Measurements from ENCODE around the gene MED13L. TPM values are rescaled to one million over a fixed set of nuclear protein-coding genes. Genes with fewer than 3 reads are reported as not detected.

The MED13L gene
- polyA plus RNA-seq, 3 donors = 69.2 to 91.0 (median 81.3) TPM

DNA sequence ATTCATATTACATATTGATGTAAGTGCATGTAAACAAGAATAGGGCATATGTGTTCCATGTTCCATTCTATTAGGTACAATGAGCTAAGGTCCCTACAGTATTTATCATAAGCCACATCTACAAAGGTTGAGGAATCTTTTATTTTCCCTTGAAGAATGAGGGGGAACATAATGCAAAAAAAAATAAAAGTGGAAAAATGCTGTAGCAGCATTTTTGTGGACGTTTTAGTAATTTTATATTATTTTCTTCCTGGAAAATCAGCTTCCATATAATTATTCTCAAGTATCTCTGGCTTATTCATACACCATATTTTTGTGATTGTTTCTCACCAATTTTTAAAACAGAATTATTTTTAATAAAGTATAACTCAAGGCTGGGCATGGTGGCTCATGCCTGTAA is 148.7 kb downstream of the MED13L start:
- no peak for DNase-seq (ENCODE audit: extremely low read depth in 1 of 11, low read depth in 9 of 11, low spot score in 4 of 11)

DNA sequence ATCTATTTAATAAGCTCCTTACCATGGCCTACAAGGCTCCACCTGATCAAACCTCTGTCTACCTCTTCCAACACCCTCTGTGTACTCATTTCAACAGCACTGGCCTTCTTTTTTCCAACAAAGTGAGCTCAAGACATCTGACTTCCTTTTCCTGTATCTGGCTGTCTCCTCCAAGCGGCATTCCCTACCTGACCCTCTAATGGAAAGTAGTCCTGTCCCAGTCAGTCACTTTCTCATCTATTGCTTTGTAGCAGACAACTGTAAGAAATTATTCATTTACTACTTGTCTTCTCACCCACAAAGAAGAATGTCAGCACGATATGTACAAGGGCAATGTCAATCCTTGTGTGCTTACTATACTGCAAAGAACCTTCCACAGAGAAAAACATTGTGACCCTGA is 149.6 kb downstream of the MED13L start:
- DNase-seq (ENCODE audit: extremely low read depth in 1 of 11, low read depth in 9 of 11, low spot score in 4 of 11) = no peak

DNA sequence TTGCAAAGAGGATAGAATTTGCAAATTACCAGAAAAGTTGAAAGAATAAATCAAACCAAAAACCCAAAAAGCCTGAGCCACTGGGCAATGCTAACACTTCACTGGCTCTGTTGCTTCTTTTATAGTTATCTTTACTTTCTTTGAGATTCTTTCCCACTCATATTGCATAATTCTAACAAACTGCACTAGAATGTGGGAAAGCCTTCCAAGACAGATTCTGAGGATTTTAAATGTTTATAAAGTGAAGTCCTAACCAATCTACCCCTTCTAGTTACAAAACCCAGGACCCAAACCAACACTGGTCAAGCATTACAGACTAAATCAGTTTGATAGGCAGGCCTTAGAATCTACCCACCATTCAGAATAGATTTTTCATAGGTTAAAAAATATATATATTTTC is 150.9 kb downstream of the MED13L start:
- no peak for DNase-seq (ENCODE audit: extremely low read depth in 1 of 11, low read depth in 9 of 11, low spot score in 4 of 11)

DNA sequence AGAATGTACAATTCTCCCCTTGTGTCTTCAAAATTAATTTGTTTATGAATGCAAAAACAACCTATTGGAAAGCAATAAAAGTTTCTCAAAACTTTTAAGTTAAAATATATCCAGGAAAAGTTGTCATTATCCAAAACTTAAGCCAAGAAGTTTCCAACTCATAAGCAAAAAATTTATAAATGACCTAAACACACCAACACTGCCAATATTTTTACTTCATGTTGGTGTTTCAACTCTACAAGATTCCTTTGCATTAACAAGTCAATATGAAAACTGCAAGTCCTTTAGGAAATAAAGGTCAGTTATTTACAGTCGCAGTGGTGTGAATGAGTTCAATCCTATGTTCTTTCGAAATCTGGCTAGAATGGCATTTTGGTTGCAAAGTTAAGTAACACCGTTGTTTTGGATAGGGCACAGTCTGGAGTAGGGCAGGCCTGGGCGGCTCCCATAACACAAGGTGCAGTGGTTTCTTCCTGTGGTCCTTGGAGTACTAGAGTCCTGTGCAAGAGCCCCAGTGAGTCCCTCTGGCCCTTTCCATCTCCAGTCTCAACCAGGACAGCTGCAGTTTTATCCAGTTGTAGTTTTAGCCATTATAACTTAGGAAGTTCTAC is 151.4 kb downstream of the MED13L start:
- DNase-seq (ENCODE audit: extremely low read depth in 1 of 11, low read depth in 9 of 11, low spot score in 4 of 11) = no peak

DNA sequence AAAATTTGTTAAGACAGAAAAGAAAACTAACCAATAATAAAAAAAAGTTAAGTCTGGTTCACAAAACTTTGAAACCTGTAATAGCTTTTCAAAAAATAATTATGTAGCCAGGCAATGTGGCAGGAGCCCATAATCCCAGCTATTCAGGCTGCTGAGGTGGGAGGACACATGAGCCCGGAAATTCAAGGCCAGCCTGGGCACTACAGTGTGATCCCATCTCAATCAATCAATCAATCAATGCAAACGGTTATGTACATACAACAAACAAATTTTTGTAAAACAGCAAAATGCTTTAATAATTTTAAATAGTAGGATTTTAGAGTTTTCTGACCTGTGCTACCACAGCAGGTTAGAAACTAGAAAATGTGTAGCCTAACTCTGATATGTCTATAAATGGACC is 152.4 kb downstream of the MED13L start:
- DNase-seq (ENCODE audit: extremely low read depth in 1 of 11, low read depth in 9 of 11, low spot score in 4 of 11) = no peak

DNA sequence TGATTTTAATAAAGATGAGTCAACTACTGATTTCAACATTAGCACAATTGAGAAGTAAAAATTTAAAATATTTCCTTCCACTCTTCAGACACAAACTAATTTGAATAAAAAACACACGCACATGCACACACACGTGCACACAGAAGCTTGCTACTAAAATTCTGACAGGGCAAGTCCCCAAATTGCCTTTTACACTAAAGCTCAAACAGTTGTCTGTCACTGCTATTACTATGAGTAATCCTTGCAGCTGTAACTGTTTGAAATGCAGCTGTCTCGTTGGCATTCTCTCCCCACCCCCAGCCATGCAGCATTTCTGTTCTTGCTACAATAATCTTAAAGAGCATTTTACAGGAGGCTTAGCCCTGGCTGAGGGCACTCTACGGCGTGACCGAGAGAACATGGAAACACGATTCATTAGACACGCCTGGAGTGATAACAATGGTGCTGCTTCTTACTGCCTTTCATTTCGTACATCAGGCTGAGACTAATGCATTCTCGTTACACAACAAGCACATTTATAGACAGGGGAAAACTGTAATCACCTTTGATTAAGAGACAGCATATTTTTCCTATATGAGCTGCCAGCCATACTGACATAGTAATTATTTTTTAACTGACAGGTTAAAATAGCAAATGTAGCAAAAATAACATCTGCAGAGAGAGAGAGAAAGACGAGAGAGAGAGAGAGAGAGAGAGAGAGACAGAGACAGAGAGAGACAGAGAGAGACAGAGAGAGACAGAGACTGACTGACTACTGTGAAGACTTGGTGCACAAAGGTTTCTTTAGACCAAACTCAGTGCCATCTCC is 153.8 kb downstream of the MED13L start:
- DNase-seq (ENCODE audit: extremely low read depth in 1 of 11, low read depth in 9 of 11, low spot score in 4 of 11) = peak in 2 of 11 donors; percentile 12 to 45

DNA sequence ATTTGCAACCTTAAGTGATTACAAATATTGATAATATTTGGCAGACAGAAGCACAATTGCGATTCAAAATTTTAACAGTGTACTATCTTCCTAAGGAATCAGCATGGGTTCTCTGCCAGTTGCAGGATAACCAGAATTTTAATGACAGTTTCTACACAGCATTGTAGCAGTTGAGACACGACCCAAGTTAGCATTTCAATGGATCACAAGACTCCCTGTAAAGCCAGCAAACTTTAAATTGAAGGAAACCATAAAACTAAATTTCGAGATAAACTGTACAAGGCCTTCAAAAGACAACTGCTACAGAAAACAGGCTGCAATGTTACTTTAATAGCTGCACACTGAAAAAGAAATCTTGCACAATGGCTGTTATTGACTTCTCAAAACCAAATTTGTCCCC is 154.9 kb downstream of the MED13L start:
- DNase-seq (ENCODE audit: extremely low read depth in 1 of 11, low read depth in 9 of 11, low spot score in 4 of 11) = no peak

DNA sequence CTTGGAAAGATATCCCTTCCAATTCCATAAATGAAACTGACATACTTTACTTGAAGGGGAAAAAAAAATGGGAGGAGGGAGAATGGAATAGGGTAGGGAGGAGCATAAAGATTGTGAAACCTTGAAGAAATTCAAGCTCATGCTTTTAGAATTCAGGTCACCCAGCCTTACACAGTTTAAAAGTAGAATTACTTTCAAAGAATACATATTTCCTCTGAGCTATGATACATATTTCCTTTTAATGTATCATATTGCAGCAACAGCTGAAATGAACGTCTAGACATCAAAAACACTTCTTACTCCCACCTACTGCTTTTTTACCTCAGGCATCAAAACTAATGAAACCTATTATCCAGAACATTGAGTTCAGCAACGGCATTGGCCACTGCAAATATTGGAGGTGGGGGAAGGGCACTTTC is 156.0 kb downstream of the MED13L start:
- no peak for DNase-seq (ENCODE audit: extremely low read depth in 1 of 11, low read depth in 9 of 11, low spot score in 4 of 11)

DNA sequence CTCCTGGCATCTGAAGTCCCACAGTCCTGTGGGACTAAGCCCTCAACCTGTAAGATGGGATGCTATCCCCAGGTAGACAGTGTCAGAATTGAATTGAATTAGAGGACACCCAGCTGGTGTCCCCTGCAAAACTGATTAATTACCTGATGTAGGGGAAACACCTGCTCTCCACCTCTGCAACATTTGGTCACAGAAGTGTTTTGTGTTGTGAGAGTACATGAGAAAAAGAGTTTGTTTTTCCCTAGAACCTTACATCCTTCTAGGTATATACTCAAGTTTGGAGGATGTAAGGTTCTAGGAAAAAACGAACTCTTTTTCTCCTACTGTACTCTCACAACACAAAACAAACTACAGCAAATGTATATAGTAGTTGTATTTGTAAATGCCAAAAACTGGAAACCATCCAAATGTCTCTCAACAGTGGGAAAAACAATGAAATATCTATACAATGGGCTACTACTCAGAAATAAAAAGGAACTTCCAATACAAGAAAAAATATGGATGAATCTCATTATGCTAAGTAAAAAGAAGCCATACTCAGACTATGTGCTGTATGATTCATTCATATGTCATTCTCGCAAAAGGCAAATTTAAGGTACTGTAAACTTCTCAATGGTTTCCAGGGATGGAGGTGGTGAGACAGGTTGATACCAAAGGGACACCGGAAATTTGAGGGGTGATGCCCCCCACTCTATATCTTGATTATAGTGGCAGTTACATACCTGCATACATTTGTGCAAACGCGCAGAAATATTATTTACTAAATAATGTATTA is 160.7 kb downstream of the MED13L start:
- no peak for DNase-seq (ENCODE audit: extremely low read depth in 1 of 11, low read depth in 9 of 11, low spot score in 4 of 11)

DNA sequence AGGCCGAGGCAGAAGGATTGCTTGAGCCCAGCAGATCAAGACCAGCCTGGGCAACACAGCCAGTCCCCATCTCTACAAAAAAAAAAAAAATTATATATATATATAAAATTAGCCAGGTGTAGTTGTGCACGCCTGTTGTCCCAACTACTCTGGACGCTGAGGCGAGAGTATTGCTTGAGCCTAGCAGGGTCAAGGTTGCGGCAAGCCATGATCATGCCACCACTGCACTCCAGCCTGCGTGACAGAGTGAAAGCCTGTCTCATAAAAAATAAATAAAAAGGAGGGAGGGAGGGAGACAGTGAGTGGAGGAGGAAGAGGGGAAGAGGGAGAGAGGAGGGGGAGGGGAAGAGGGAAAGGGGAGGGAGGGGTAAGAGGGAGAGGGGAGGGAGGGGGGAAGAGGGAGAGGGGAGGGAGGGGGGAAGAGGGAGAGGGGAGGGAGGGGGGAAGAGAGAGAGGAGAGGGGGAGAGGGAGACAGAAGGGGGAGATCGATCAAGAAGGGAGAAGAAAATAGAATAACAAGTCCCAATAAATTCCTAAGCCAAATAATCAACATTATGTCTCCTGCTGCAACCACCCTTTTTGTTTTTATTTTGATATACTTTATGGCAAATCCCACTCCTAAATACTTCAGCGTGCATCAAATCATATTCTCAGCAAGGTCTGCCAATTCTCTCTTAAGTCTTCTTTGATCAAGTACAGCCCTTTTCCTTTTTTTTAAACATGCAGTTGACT is 163.9 kb downstream of the MED13L start:
- no peak for DNase-seq (ENCODE audit: extremely low read depth in 1 of 11, low read depth in 9 of 11, low spot score in 4 of 11)

DNA sequence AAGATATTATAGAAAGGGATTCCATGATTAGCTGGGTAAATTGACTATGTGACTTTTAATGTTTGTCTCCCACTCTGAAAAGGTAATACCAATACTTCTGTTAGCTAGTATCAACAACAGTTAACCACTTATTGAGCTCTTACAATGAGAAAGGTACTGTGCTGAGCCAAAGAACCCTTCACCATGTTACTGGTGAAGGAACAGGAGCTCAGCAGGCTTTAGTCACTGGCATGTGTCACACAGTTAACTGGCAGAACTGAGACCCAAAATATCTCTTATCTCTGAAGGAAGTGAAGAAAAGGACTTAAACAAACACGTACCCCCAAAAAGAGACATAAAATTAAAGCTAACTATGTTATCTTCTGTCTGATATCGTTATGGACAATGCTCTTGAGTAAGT is 170.6 kb downstream of the MED13L start:
- no peak for DNase-seq (ENCODE audit: extremely low read depth in 1 of 11, low read depth in 9 of 11, low spot score in 4 of 11)

DNA sequence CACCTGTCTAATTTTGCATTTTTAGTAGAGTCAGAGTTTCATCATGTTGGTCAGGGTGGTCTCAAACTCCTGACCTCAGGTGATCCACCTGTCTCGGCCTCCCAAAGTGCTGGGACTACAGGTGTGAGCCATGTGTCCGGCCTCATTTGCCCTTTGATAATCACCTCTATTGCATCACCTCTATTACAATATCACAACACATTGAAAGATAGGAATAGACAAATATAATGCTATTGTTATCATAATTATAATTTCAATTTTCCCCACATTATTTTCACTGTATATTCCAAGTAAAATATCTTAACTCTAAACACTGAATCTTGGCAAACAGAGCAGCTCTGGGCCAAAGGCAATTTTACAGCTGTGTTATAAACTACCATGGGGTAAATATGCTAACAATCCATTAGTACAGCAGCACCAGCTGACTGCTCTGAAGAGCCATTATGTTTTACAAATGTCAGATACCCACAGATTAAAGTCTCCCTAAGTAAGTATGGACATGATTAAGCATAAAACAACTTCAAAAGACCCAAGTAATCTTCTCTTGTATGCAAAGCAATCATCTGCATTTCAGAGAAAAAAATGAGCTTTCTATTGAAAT is 173.2 kb downstream of the MED13L start:
- no peak for DNase-seq (ENCODE audit: extremely low read depth in 1 of 11, low read depth in 9 of 11, low spot score in 4 of 11)

DNA sequence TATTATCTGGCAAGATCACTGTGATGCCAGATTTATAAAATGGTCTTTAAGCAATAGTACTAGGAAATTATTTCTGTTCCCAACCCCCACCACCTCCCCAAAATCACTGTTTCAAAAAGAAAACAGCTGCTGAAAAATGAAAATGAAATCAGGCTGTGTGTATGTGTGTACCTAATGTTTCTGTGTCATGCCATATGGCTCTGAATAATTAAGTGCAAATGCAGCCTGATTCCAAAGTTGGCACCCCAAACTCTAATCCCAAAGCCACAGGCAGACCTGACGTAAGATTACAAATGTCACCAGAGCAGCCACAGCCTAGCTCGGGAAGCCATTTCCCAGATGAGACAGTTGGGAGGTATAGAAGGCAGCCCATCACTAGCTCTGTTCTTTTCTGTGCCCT is 175.5 kb downstream of the MED13L start:
- no peak for DNase-seq (ENCODE audit: extremely low read depth in 1 of 11, low read depth in 9 of 11, low spot score in 4 of 11)

DNA sequence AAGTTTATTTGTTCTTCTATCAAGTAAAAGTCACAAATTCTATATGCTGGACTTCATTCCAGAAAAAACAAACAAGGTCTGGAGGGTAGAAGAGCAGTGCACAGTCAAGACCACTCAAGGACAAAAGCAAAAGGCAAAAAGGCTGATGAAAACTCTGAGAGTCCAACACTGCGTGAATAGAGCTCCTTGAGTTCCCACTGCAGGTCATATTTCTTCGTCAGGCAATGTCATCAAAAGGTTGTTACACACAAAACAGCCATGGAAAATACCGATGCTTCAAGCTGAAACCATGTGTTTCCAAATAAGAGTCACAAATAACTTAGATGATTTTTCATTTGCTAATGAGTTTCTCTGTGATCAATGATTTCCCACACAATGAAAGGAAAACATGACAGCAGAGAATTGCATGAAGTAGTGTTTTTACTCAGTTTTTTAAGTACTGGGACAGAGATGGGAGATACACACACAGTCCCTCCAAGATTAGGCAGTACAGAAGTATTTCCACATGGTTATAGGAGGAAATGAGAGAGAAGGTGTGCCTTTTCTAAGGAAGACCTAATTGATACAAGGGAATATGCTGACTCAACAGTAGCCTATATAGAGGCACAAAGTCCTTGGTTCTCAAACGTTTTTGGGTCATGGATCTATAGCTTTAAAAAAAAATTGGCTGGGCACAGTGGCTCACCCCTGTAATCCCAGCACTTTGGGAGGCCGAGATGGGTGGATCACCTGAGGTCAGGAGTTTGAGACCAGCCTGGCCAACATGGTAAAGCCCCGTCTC is 177.7 kb downstream of the MED13L start:
- peak in 2 of 11 donors; percentile 13 for DNase-seq (ENCODE audit: extremely low read depth in 1 of 11, low read depth in 9 of 11, low spot score in 4 of 11)

DNA sequence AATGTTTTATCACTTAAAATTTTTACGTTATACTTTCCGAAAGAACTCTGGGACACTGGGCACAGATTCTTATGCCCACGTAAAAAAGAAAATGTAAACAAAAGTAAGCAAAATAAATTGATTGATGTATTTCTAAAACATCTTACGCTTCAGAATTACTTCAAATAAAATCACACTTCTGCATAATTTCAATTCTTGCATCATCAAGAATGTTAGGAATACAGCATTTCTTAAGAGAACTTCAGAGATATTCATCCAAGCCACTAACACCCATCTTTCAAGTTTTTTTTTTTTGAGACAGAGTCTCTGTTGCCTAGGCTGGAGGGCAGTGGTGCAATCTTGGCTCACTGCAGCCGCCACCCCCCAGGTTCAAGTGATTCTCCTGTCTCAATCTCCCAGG is 180.6 kb downstream of the MED13L start:
- no peak for DNase-seq (ENCODE audit: extremely low read depth in 1 of 11, low read depth in 9 of 11, low spot score in 4 of 11)

DNA sequence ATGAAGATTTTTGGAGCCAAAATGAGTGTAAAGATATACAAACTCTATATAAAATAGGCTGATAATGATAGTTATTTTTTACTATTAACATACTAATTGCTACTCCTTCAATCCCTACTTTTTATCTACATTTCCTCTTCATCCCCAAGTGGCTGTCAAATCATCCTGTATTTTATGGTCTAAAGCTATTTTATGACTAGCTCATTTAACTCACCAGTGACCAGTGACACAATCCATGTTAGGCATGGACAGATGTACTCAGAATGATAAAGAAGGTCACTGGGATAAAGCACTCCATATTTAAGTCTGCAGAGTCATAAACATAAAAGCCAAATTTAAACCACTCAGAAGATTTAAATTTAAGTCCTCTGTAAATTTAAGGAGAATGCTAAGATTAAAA is 183.0 kb downstream of the MED13L start:
- no peak for DNase-seq (ENCODE audit: extremely low read depth in 1 of 11, low read depth in 9 of 11, low spot score in 4 of 11)

DNA sequence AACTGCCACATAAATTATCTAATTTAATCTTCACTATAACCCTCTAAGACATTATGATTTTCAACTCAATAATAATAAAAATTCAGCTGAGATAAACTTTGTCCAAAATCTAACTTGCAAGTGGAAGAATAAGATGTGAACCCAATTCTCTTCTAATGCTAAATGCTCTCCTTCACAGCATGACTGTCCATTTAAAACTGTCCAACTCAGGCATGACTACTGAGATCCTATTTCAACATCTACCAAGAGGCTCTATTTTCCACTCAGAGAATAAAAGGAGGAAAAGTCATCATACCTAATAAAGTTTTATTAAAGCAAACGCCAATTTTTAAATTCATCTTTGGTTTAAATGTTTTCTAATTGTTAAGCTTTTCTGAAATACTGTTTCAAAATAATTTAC is 183.6 kb downstream of the MED13L start:
- DNase-seq (ENCODE audit: extremely low read depth in 1 of 11, low read depth in 9 of 11, low spot score in 4 of 11) = no peak

DNA sequence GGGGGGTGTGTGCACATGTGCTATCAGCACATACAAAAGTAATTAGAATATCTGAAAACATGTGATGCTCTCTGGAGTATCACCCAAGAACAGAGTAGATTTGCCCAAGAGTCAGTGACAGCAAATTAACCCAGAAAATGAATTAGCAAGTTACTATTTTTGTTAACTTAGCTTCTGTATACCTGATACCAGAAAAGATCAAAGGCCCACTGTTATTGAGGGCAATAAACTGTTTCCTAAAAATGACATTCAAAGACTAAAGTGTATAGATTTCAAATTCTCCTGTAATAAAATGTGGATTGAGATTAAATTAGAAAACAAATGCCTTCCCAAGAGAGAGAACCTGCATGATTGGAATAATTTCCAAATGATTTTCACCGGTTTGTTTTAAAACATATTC is 184.7 kb downstream of the MED13L start:
- DNase-seq (ENCODE audit: extremely low read depth in 1 of 11, low read depth in 9 of 11, low spot score in 4 of 11) = no peak
